HG03039 (cell line): ENCODE data around the gene EXD3.
"Not testable (repeated sequence)": the region's sequence is repeated elsewhere in the genome, so short reads cannot be mapped to it uniquely, and the experiment has no call there.

Experiments
- ATAC-seq: cut with Tn5 transposase; IDR thresholded peaks from one replicate; pipeline ENCODE4 v1.9.1; 2021; ENCODE audit warnings: mild to moderate bottlenecking, moderate library complexity; ENCODE audit not compliant: unreplicated experiment

Gene EXD3

GRCh38 chr9:137264067-137264466 is 158.9 kb downstream of the EXD3 start:
- no peak for ATAC-seq

- ATAC-seq = no peak
These were observed 159.5 kb downstream of the EXD3 start for GRCh38 chr9:137263506-137263905.

DNA sequence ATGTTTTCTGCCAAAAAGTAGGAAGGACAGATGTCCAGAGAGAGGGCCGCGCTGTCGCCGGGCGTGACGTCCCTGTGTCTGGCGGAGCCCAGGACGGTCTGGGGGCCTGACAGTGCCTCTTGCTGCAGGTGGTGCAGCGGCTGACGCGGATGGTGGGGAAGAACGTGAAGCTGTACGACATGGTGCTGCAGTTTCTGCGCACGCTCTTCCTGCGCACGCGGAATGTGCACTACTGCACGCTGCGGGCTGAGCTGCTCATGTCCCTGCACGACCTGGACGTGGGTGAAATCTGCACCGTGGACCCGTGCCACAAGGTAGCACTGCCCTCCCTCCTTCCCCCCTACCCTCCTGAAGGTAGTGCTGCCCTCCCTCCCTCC is 160.1 kb downstream of the EXD3 start:
- no peak for ATAC-seq

- ATAC-seq = not testable (repeated sequence)
These were observed 160.6 kb downstream of the EXD3 start for GRCh38 chr9:137262173-137262908.
